BLaER1 (cell line): ENCODE measurements around the gene GPR132.
"Not testable (repeated sequence)": the region's sequence is repeated elsewhere in the genome, so short reads cannot be mapped to it uniquely, and the experiment has no call there.

Experiments
- H3K27ac ChIP-seq: shearing (Covaris generic); formaldehyde crosslinking; 2 replicates; pipeline ENCODE4 v1.8.1; 2022
- H3K27me3 ChIP-seq: shearing (Covaris generic); formaldehyde crosslinking; 2 replicates; pipeline ENCODE4 v1.8.1; 2022
- H3K36me3 ChIP-seq: shearing (Covaris generic); formaldehyde crosslinking; 2 replicates; pipeline ENCODE4 v1.8.1; 2022
- H3K4me1 ChIP-seq: shearing (Covaris generic); formaldehyde crosslinking; 2 replicates; pipeline ENCODE4 v1.8.1; 2022
- H3K4me2 ChIP-seq: shearing (Covaris generic); formaldehyde crosslinking; 2 replicates; pipeline ENCODE4 v1.8.1; 2022
- H3K4me3 ChIP-seq: shearing (Covaris generic); formaldehyde crosslinking; 2 replicates; pipeline ENCODE4 v1.8.1; 2022
- H3K9ac ChIP-seq: shearing (Covaris generic); formaldehyde crosslinking; 2 replicates; pipeline ENCODE4 v1.8.1; 2022
- H3K9me3 ChIP-seq: shearing (Covaris generic); formaldehyde crosslinking; 2 replicates; pipeline ENCODE4 v1.8.1; 2022
- H4K20me1 ChIP-seq: shearing (Covaris generic); formaldehyde crosslinking; 2 replicates; pipeline ENCODE4 v1.8.1; 2022
- Cebpa-rat ChIP-seq: shearing (Covaris generic); IDR thresholded peaks from 2 replicates; pipeline ENCODE4 v1.8.1; 2022

GPR132 gene

DNA sequence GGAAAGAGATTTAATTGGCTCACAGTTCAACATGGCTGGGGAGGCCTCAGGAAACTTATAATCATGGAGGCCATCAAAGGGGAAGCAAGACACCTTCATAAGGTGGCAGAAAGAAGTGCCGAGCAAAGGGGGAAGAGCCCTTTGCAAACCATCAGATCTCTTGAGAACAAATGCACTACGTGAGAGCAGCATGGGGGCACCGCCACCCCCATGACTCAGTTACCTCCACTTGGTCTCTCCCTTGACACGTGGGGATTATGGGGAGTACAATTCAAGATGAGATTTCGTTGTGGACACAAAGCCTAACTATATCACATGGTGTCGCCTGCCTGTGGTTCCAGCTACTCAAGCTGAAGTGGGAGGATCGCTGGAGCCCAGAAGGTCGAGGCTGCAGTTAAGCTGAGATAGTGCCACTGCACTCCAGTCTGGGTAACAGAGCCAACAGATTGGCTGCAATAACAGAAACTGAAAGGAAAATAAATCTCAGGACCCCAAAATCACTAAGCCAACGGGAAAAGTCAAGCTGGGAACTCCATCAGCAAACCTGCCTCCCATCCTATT lies 34.3 kb downstream of the GPR132 start:
- no peak overlapping the region for H3K27ac ChIP-seq

DNA sequence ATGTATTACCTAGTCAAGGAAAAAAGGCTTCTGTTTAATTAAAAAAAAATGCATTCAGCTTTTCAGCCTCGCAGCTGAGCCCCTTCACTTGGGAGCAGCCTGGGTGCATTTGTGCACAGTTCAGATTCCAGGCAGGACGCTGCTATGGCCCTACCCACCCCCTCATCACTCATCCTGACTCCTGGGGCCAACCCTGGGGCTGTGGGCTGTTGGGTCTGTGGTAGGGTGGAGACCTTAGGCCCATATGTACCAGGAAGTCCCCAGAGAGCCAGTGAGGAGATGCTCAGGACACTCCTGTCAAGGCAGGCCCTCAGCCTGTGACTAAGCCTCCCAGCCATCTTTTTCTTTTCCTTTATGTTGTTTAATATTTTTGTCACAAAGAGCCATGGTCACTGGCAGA lies 35.0 kb downstream of the GPR132 start:
- no peaks in the 10 kb centered on the region for H4K20me1 ChIP-seq
- no peak overlapping the region for H3K4me2 ChIP-seq
- H3K9me3 ChIP-seq, result peaks cover 13% of the 10 kb centered on the region
- no peak overlapping the region for H3K9ac ChIP-seq
- no peak overlapping the region for H3K27ac ChIP-seq
- no peak overlapping the region for H3K4me3 ChIP-seq
- no peaks in the 10 kb centered on the region for H3K36me3 ChIP-seq
- H3K27me3 ChIP-seq, result peaks cover 8% of the 10 kb centered on the region
- no peak for TF ChIP-seq Cebpa-rat
- peaks cover 27% of the 10 kb centered on the region for H3K4me1 ChIP-seq

More for the DNA sequence above, 34.3 kb downstream of the GPR132 start:
- H3K36me3 ChIP-seq, result no peaks in the 10 kb centered on the region
- H4K20me1 ChIP-seq, result no peaks in the 10 kb centered on the region
- no peak overlapping the region for H3K4me2 ChIP-seq
- no peak for TF ChIP-seq Cebpa-rat
- H3K9me3 ChIP-seq, result peaks cover 13% of the 10 kb centered on the region
- peaks cover 20% of the 10 kb centered on the region for H3K4me1 ChIP-seq
- no peak overlapping the region for H3K9ac ChIP-seq
- no peak overlapping the region for H3K4me3 ChIP-seq
- H3K27me3 ChIP-seq, result peaks cover 8% of the 10 kb centered on the region

DNA sequence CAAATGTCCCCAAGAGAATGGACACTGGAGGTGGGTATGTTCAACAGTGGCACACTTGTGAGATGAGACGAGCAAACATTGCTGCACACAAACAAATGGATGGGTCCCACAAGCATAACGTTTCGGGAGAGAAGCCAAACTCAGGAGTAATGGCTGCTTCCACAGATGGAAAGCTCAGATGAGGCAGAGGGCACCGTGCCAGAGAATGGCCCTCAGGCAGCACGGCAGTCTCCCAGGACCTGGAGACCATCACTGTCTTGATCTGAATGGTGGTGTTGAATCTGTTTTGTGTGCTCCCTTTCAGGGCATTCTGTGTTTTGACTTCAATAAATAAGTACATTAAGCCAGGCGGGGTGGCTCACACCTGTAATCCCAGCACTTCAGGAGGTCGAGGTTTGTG lies 35.8 kb downstream of the GPR132 start:
- TF ChIP-seq Cebpa-rat, result no peak
- Histone ChIP-seq H3K27me3 (peaks cover 8% of the 10 kb centered on the region), H3K9me3 (peaks cover 13% of the 10 kb centered on the region), H4K20me1 (no peaks in the 10 kb centered on the region), H3K4me2 (no peak overlapping the region), H3K36me3 (no peaks in the 10 kb centered on the region), H3K4me1 (peaks cover 35% of the 10 kb centered on the region), H3K4me3 (no peak overlapping the region), H3K27ac (no peak overlapping the region), H3K9ac (no peak overlapping the region)

DNA sequence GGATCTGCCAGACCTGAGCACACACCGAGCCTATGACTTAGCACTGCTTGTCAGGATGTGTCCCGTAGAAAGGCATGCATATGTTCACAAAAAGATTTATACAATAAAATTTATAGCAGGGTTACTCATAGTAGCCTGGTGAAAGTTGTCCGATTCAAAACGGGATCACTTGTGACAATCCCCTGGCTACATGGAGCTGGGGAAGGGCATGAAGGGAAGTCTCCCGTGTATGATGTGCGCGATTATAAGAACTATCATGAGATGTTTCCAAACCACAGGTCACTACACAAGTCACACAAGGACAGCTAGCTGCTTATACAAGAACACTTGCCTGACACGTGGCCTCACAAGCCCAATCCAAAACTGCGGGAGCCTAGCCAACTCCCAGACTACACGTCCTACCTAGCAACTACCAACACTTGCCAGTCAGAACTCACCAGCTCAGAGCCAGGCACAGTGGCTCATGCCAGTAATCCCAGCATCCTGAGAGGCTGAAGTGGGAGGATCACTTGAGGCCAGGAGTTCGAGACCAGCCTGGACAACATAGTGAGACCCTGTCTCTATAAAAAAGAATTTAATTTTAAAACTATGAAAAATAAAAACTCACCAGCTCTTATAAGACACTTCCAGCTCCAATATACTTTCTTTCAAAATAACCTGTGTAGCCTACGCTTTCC lies 36.8 kb downstream of the GPR132 start:
- Histone ChIP-seq H3K27me3 (peaks cover 2% of the 10 kb centered on the region), H3K4me1 (peaks cover 45% of the 10 kb centered on the region), H3K27ac (no peak overlapping the region), H3K9ac (no peak overlapping the region), H3K9me3 (peaks cover 3% of the 10 kb centered on the region), H3K4me2 (no peak overlapping the region), H4K20me1 (no peaks in the 10 kb centered on the region), H3K4me3 (no peak overlapping the region), H3K36me3 (no peaks in the 10 kb centered on the region)
- TF ChIP-seq Cebpa-rat, result no peak

DNA sequence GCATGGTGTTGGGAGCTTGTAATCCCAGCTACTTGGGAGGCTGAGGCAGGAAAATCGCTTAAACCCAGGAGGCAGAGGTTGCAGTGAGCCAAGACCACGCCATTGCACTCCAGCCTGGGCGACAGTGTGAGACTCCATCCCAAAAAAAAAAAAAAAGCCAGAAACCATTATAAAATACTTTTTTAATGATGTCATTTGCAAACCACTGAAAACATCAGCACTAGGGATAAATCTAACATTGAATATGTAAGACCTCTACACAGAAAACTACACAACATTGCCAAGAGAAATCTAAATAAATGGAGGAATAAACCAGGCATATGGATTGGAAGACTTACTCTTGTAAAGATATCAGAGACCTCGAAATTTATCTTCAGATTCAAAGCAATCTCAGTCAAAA lies 37.5 kb downstream of the GPR132 start:
- H3K4me2 ChIP-seq, result peak overlapping the region; percentile 43
- peaks cover 52% of the 10 kb centered on the region for H3K4me1 ChIP-seq
- not testable (repeated sequence) for H4K20me1 ChIP-seq

DNA sequence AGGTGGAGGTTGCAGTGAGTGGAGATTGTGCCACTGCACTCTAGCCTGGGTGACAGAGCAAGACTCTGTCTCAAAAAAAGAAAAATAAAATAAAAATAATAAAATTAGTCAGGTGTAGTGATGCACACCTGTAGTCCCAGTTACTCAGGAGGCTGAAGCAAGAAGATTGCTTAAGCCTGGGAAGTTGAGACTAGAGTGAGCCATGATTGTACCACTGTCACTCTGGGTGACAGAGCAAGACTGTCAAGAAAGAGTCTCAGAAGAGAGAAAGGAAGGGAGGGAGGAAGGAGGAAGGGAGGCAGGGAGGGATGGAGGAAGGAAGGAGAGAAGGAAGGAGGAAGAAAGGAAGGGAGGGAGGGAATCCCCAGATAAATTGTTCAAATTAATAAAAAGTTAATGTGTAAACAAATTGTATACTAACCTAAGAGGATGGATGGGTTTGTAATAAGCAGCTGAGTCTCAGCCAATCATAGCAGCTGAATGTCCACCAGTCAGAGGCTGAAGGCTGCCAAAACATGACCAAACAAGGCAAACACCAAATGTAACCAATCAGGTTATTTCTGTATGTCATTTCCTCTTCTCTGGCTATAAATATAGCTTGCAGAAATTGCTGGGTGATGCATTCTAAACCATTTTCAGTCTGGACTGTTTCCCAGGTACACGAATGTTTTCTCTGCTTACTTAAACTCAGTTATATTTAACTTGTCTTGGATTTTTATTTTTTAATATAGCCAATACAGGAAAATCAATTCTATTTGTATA lies 38.2 kb downstream of the GPR132 start:
- no peaks in the 10 kb centered on the region for H3K36me3 ChIP-seq
- H3K27me3 ChIP-seq, result no peaks in the 10 kb centered on the region
- no peak overlapping the region for H3K27ac ChIP-seq
- H3K4me2 ChIP-seq, result peak overlapping the region; percentile 43
- no peak overlapping the region for H3K9ac ChIP-seq
- peaks cover 59% of the 10 kb centered on the region for H3K4me1 ChIP-seq
- no peaks in the 10 kb centered on the region for H4K20me1 ChIP-seq
- TF ChIP-seq Cebpa-rat, result no peak
- H3K9me3 ChIP-seq, result no peaks in the 10 kb centered on the region
- H3K4me3 ChIP-seq, result no peak overlapping the region

More for the DNA sequence above, 37.5 kb downstream of the GPR132 start:
- H3K36me3 ChIP-seq, H3K27ac ChIP-seq, H3K27me3 ChIP-seq, H3K9me3 ChIP-seq, H3K9ac ChIP-seq, H3K4me3 ChIP-seq: not testable (repeated sequence)

DNA sequence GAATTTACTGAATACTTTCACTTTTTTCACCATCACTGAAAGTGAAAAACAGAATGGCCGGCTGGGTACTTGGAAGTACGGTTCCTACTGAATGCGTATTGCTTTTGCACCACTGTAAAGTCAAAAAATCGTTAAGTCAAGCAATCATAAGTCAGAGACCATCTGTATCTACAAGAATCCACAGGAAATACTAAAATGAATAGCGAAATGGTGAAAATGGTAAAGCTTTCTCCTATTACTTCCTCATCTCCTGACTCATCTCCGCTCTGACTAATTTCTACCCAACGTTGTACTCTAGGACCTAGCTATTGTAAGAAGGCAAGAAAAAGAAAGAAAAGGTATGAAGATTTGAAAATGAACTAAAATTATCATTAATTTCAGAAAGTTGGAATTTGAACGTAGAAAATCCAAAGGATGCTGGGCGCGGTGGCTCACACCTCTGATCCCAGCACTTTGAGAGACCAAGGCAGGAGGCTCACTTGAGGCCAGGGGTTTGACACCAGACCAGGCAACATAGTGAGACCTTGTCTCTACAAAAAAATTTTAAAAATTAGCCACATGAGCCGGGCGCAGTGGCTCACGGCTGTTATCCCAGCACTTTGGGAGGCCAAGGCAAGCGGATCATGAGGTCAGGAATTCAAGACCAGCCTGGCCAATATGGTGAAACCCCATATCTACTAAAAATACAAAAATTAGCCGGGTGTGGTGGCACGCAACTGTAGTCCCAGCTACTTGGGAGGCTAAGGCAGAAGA lies 39.0 kb downstream of the GPR132 start:
- Histone ChIP-seq H3K4me3 (no peak overlapping the region), H3K4me1 (peaks cover 64% of the 10 kb centered on the region), H3K9ac (no peak overlapping the region), H3K27ac (no peak overlapping the region), H3K27me3 (no peaks in the 10 kb centered on the region), H3K36me3 (no peaks in the 10 kb centered on the region), H3K4me2 (no peak overlapping the region), H4K20me1 (no peaks in the 10 kb centered on the region), H3K9me3 (no peaks in the 10 kb centered on the region)
- no peak for TF ChIP-seq Cebpa-rat

DNA sequence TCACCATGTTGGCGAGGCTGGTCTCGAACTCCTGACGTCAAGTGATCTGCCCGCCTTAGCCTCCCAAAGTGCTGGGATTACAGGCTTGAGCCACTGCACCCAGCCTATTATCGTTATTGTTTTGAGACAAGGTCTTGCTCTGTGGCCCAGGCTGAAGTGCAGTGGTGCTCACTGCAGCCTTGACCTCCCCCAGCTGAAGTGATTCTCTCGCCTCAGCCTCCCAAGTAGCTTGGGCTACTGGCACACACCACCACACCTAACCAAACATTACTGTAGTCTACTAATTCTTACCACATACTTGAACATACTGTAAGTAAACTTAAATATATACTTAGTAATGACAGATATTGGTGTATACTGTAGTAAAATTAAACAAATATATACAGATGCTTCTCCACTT lies 39.8 kb downstream of the GPR132 start:
- H3K4me1 ChIP-seq, result peaks cover 64% of the 10 kb centered on the region
- no peaks in the 10 kb centered on the region for H3K9me3 ChIP-seq
- H4K20me1 ChIP-seq, result peaks cover 3% of the 10 kb centered on the region
- no peaks in the 10 kb centered on the region for H3K27me3 ChIP-seq
- no peaks in the 10 kb centered on the region for H3K36me3 ChIP-seq
- H3K4me2 ChIP-seq, result peak overlapping the region; percentile 60
- no peak for TF ChIP-seq Cebpa-rat
- no peak overlapping the region for H3K4me3 ChIP-seq
- H3K27ac ChIP-seq, result peak overlapping the region; percentile 50
- H3K9ac ChIP-seq, result no peak overlapping the region; the same call in 1 of the 2 replicates

DNA sequence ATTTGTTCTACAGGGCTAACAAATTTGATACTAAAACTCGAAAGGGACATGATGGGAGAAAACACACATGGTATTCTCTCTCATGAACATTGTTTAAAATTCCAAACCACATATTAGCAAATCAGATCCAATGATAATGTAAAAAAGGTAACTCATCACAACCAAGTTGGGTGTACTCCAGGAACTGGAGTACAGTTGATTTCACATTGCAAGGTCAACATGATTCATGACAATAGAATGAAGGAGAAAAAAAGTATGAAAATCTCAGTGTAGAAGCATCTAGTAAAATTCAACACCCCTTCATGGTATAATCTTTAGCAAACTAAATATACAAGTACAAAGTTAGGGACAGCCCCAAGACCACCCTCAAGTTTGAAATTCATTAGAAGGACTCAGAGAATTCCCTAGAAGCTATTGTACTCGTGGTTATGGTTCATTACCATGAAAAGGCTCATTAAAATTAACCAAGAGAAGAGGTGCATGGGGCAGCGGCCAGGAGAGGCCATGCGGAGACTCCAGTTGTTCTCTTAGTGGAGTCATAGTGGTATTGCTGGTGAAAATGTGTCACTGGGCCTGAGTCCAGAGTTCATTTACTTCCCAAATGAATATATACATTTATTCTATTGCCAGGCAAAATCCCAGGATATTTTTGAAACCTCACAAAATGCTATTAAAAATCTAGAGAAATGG lies 41.3 kb downstream of the GPR132 start:
- peaks cover 18% of the 10 kb centered on the region for H4K20me1 ChIP-seq
- H3K9ac ChIP-seq, result peak overlapping the region; percentile 57; the same call in 1 of the 2 replicates
- H3K27ac ChIP-seq, result peak overlapping the region; percentile 74
- H3K36me3 ChIP-seq, result 0 out of 2 replicates have a peak, but pooled peaks cover 3% of the 10 kb centered on the region
- TF ChIP-seq Cebpa-rat, result no peak
- H3K9me3 ChIP-seq, result no peaks in the 10 kb centered on the region
- peak overlapping the region; percentile 60 for H3K4me2 ChIP-seq
- H3K27me3 ChIP-seq, result no peaks in the 10 kb centered on the region
- H3K4me1 ChIP-seq, result peaks cover 76% of the 10 kb centered on the region
- H3K4me3 ChIP-seq, result no peak overlapping the region
